ENCODE measurements around the gene FOXK1. TPM values are rescaled to one million over a fixed set of nuclear protein-coding genes. Genes with fewer than 3 reads are reported as not detected.
"Not testable (repeated sequence)": the region's sequence is repeated elsewhere in the genome, so short reads cannot be mapped to it uniquely, and the experiment has no call there.

FOXK1 gene
- total RNA-seq, 1 experiment from 2014 or later, result 50.8 TPM

- DNase-seq, result peak in 1 of 2 experiments; percentile 16
- H3K27ac Mint-ChIP-seq (ENCODE audit: unreplicated experiment), result peak overlapping the region; percentile 96
These were observed 1.9 kb downstream of the FOXK1 start for GRCh38 chr7:4683884-4684565.

GRCh38 chr7:4684846-4685245 is 2.8 kb downstream of the FOXK1 start:
- Mint-ChIP-seq H3K36me3 (ENCODE audit: insufficient read depth, unreplicated experiment) (peaks cover 33% of the 10 kb centered on the region), H3K27me3 (ENCODE audit: insufficient read depth, unreplicated experiment) (no peaks in the 10 kb centered on the region), H3K4me3 (ENCODE audit: unreplicated experiment) (peak overlapping the region; percentile 94), H3K4me1 (ENCODE audit: low read depth, unreplicated experiment) (peaks cover 18% of the 10 kb centered on the region), H3K27ac (ENCODE audit: unreplicated experiment) (no peak overlapping the region), H3K9me3 (ENCODE audit: unreplicated experiment) (no peaks in the 10 kb centered on the region)
- Histone ChIP-seq H3K36me3 (ENCODE audit: control insufficient read depth, insufficient read depth, low read length) (no peaks in the 10 kb centered on the region), H3K4me1 (peaks cover 6% of the 10 kb centered on the region; the same call in 1 of the 2 replicates), H3K9me3 (no peaks in the 10 kb centered on the region), H3K27me3 (replicated peaks; ENCODE audit: control insufficient read depth, insufficient read depth, low read length) (no peaks in the 10 kb centered on the region), H3K4me3 (ENCODE audit: low read depth, low read length) (no peak overlapping the region)
- intact Hi-C loops (cut with micrococcal nuclease; ENCODE audit: unreplicated experiment), result loop anchor here (5.0 kb wide), 1 partner anchor 67 kb away; no protein-coding TSS in a partner anchor
- no TSS peak for BruUV-seq (replicated peaks)
- no peak for DNase-seq
- ChIA-PET POLR2A (no interaction called here), CTCF (interaction anchor here (0.5 kb wide), 1 partner anchor 301 kb away, joined by 3 read pairs; no protein-coding TSS in a partner anchor)
- no peak for TF ChIP-seq CTCF (IDR thresholded peaks at IDR 0.05; ENCODE audit: insufficient read depth in 1 of 2, low read depth in 1 of 2, low read length in 1 of 2, severe bottlenecking in 1 of 2, unreplicated experiment in 1 of 2)

More at GRCh38 chr7:4683884-4684565, 1.9 kb downstream of the FOXK1 start:
- no peaks in the 10 kb centered on the region for H3K9me3 Mint-ChIP-seq (ENCODE audit: unreplicated experiment)
- Histone ChIP-seq H3K27me3 (replicated peaks; ENCODE audit: control insufficient read depth, insufficient read depth, low read length) (no peaks in the 10 kb centered on the region), H3K4me1 (peaks cover 6% of the 10 kb centered on the region; the same call in 1 of the 2 replicates), H3K4me3 (ENCODE audit: low read depth, low read length) (peak overlapping the region; percentile 100), H3K36me3 (ENCODE audit: control insufficient read depth, insufficient read depth, low read length) (no peaks in the 10 kb centered on the region), H3K9me3 (no peaks in the 10 kb centered on the region)
- TSS peak; percentile 52 for BruUV-seq (replicated peaks)
- ChIA-PET POLR2A (interaction anchor here (0.6 kb wide), 1 partner anchor 92 kb away, joined by 7 read pairs; no protein-coding TSS in a partner anchor), CTCF (interaction anchor here (0.5 to 0.7 kb wide), 2 partner anchors 18 to 235 kb away, joined by 4 read pairs; no protein-coding TSS in a partner anchor)
- no peaks in the 10 kb centered on the region for H3K27me3 Mint-ChIP-seq (ENCODE audit: insufficient read depth, unreplicated experiment)
- peaks cover 18% of the 10 kb centered on the region for H3K4me1 Mint-ChIP-seq (ENCODE audit: low read depth, unreplicated experiment)
- TF ChIP-seq CTCF (IDR thresholded peaks at IDR 0.05; ENCODE audit: insufficient read depth in 1 of 2, low read depth in 1 of 2, low read length in 1 of 2, severe bottlenecking in 1 of 2, unreplicated experiment in 1 of 2), result no peak
- intact Hi-C loops (cut with micrococcal nuclease; ENCODE audit: unreplicated experiment), result loop anchor here (5.0 kb wide), 1 partner anchor 68 kb away; no protein-coding TSS in a partner anchor
- peaks cover 30% of the 10 kb centered on the region for H3K36me3 Mint-ChIP-seq (ENCODE audit: insufficient read depth, unreplicated experiment)
- peak overlapping the region; percentile 94 for H3K4me3 Mint-ChIP-seq (ENCODE audit: unreplicated experiment)

GRCh38 chr7:4685676-4686075 is 3.6 kb downstream of the FOXK1 start:
- POLR2A ChIA-PET; H3K27me3 Mint-ChIP-seq (ENCODE audit: insufficient read depth, unreplicated experiment); intact Hi-C loops (cut with micrococcal nuclease; ENCODE audit: unreplicated experiment); H3K27ac Mint-ChIP-seq (ENCODE audit: unreplicated experiment); H3K4me1 ChIP-seq; H3K9me3 ChIP-seq; H3K9me3 Mint-ChIP-seq (ENCODE audit: unreplicated experiment); H3K27me3 ChIP-seq (replicated peaks; ENCODE audit: control insufficient read depth, insufficient read depth, low read length); DNase-seq; H3K36me3 ChIP-seq (ENCODE audit: control insufficient read depth, insufficient read depth, low read length); BruUV-seq (replicated peaks); H3K4me3 Mint-ChIP-seq (ENCODE audit: unreplicated experiment); H3K4me3 ChIP-seq (ENCODE audit: low read depth, low read length): not testable (repeated sequence)
- CTCF ChIA-PET, result interaction anchor here (0.5 to 0.7 kb wide), 2 partner anchors 44 to 300 kb away, joined by 3 read pairs; no protein-coding TSS in a partner anchor
- H3K4me1 Mint-ChIP-seq (ENCODE audit: low read depth, unreplicated experiment), result peaks cover 18% of the 10 kb centered on the region
- H3K36me3 Mint-ChIP-seq (ENCODE audit: insufficient read depth, unreplicated experiment), result peaks cover 33% of the 10 kb centered on the region

Measured in Caco-2 (cell line).